GM12891 (cell line): ENCODE data around the gene ACOT8.

Experiments
- POLR2A ChIP-seq: IDR thresholded peaks from 2 replicates; pipeline ENCODE4 v1.6.1; 2011; ENCODE audit warnings: low read depth, low read length, control low read depth
- POU2F2 ChIP-seq: IDR thresholded peaks from 2 replicates; pipeline ENCODE4 v1.6.1; 2011; ENCODE audit warnings: low read depth, mild to moderate bottlenecking, control low read depth, low read length, moderate library complexity
- SPI1 ChIP-seq: IDR thresholded peaks from 2 replicates; pipeline ENCODE4 v1.6.1; 2011; ENCODE audit warnings: low read depth, low read length, control low read depth
- TAF1 ChIP-seq: IDR thresholded peaks from 2 replicates; pipeline ENCODE4 v1.6.1; 2011; ENCODE audit warnings: low read depth, low read length, control low read depth

DNA sequence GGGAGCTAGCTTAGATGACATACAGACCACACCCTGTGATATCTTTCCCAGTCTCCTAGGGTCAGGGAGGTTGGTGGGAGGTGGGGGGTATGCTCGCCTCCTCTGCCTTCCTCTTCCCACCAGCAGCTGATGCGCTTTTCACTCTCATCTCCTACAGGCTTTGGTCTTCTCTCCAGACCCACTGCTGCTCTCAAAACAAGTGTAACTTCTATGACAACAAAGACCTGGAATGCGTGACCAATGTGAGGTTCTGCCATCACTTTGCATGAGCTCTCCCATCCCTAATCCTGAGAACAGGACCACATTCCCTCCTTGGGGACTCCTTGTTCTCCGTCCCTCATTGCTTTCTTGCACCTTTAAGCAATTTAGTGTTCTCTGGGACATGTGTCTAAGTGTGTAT, 36.6 kb upstream of the ACOT8 start:
- TF ChIP-seq TAF1 (no peak), POLR2A (no peak), POU2F2 (no peak), SPI1 (no peak)
